Vagina (tissue), 2 donors: ENCODE results near the gene SYNDIG1.

Experiments used
- POLR2AphosphoS5 ChIP-seq, 2 donors: sonication (generic); formaldehyde crosslinking; IDR thresholded peaks; one replicate each; pipeline ENCODE4 v1.9.0; 2017; ENCODE audit warnings: antibody characterized with exemption in 2 of 2, mild to moderate bottlenecking in 2 of 2, low read depth in 1 of 2; ENCODE audit not compliant: insufficient read depth in 1 of 2
- TF ChIP-seq, protein P1 (sequence below), 3 experiments: fragments of 450-650 bp in 2 of 3; fragments of 200-600 bp in 1 of 3; sonication (generic) in 1 of 3; IDR thresholded peaks; one replicate each; pipeline ENCODE4 v1.5.1; 2017 to 2019; ENCODE audit warnings: antibody characterized with exemption in 3 of 3, mild to moderate bottlenecking in 2 of 3, moderate library complexity in 2 of 3

DNA sequence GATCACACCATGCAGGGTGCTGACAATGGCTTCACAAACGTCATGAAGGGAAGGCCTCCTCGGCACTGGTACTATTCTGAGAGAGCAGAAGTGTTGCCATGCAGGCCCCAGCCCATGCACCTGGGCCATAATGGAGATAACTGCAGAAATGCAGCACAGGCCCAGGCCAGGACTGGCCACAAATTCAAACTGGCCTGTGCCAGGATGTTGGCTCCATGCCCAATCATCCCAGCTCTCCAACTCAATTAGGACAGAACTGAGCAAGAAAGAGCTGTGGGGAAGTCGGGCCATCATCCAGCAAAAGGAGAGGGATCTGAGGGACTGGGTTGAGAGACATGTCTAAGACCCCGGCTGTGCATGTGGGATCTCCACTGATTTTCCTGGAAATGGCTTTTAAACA, 48.9 kb upstream of the SYNDIG1 start:
- TF ChIP-seq, protein P1, sequence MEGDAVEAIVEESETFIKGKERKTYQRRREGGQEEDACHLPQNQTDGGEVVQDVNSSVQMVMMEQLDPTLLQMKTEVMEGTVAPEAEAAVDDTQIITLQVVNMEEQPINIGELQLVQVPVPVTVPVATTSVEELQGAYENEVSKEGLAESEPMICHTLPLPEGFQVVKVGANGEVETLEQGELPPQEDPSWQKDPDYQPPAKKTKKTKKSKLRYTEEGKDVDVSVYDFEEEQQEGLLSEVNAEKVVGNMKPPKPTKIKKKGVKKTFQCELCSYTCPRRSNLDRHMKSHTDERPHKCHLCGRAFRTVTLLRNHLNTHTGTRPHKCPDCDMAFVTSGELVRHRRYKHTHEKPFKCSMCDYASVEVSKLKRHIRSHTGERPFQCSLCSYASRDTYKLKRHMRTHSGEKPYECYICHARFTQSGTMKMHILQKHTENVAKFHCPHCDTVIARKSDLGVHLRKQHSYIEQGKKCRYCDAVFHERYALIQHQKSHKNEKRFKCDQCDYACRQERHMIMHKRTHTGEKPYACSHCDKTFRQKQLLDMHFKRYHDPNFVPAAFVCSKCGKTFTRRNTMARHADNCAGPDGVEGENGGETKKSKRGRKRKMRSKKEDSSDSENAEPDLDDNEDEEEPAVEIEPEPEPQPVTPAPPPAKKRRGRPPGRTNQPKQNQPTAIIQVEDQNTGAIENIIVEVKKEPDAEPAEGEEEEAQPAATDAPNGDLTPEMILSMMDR (IDR thresholded peaks at IDR 0.05), result no peak
- no peak for TF ChIP-seq POLR2AphosphoS5 (IDR thresholded peaks at IDR 0.05; ENCODE audit: insufficient read depth in 1 of 2, low read depth in 1 of 2)
